IMR-90 (cell line): Measurements from ENCODE around the gene SHISA6. TPM values are rescaled to one million over a fixed set of nuclear protein-coding genes. Genes with fewer than 3 reads are reported as not detected.

Experiments used
- ATAC-seq: fragments of 200-7000 bp; cut with Tn5 transposase; 2 replicates; pipeline ENCODE4 v1.9.1; 2020; ENCODE audit warnings: low read depth, mild to moderate bottlenecking, moderate library complexity
- BruUV-seq: library from RNA; stranded (reverse); fragments of 400-500 nt; replicated peaks from 2 replicates; lab custom pipeline; 2021; lab: Mats Ljungman, UMichigan
- CTCF ChIA-PET: fragments of 300-600 bp; formaldehyde crosslinking; extraction: SDS; loops from one replicate; lab custom pipeline; 2021; ENCODE audit warnings: antibody characterized with exemption; lab: Yijun Ruan, JAX
- POLR2A ChIA-PET: fragments of 300-600 bp; sonication (Branson Sonifier 250); formaldehyde crosslinking; loops from one replicate; lab custom pipeline; 2022; ENCODE audit warnings: antibody characterized with exemption; ENCODE audit not compliant: unreplicated experiment; lab: Charles Lee
- DNase-seq: peaks from one replicate; pipeline ENCODE4 v3.0.0; 2013
- H2AFZ ChIP-seq: replicated peaks from 2 replicates; pipeline ENCODE3; 2013; ENCODE audit warnings: low read length, mild to moderate bottlenecking; ENCODE audit not compliant: poor library complexity
- H2AK5ac ChIP-seq: 2 replicates; pipeline ENCODE4 v1.6.1; 2013; ENCODE audit warnings: low read depth, low read length, inconsistent platforms
- H2AK9ac ChIP-seq: replicated peaks from 2 replicates; pipeline ENCODE3; 2013; ENCODE audit warnings: mild to moderate bottlenecking, low read depth, low read length, moderate library complexity; ENCODE audit not compliant: poor library complexity
- H2BK120ac ChIP-seq: 2 replicates; pipeline ENCODE4 v1.6.1; 2013; ENCODE audit warnings: low read depth, low read length, inconsistent platforms
- H2BK15ac ChIP-seq: 3 replicates; pipeline ENCODE4 v1.6.1; 2013; ENCODE audit warnings: low read depth, low read length, inconsistent platforms
- H2BK20ac ChIP-seq: 2 replicates; pipeline ENCODE4 v1.6.1; 2013; ENCODE audit warnings: low read depth, mild to moderate bottlenecking, inconsistent platforms, low read length, moderate library complexity
- H2BK5ac ChIP-seq: 2 replicates; pipeline ENCODE4 v1.6.1; 2013; ENCODE audit warnings: mild to moderate bottlenecking, low read depth, low read length, inconsistent platforms; ENCODE audit not compliant: poor library complexity, severe bottlenecking
- H3K14ac ChIP-seq: replicated peaks from 2 replicates; pipeline ENCODE4 v1.6.1; 2013; ENCODE audit warnings: low read depth, low read length, inconsistent platforms
- H3K18ac ChIP-seq: 2 replicates; pipeline ENCODE4 v1.6.1; 2013; ENCODE audit warnings: low read depth, low read length, control low read depth
- H3K23ac ChIP-seq: 2 replicates; pipeline ENCODE4 v1.6.1; 2013; ENCODE audit warnings: low read depth, low read length, inconsistent platforms
- H3K27ac ChIP-seq: 2 replicates; pipeline ENCODE4 v1.5.1; 2013; ENCODE audit warnings: mild to moderate bottlenecking, control low read depth, low read length; ENCODE audit not compliant: insufficient read depth
- H3K27me3 ChIP-seq: 2 replicates; pipeline ENCODE4 v1.6.1; 2013; ENCODE audit warnings: low read length; ENCODE audit not compliant: control insufficient read depth, insufficient read depth
- H3K36me3 ChIP-seq: 2 replicates; pipeline ENCODE4 v1.6.1; 2013; ENCODE audit warnings: low read length, mixed read lengths; ENCODE audit not compliant: control insufficient read depth, insufficient read depth
- H3K4ac ChIP-seq: 2 replicates; pipeline ENCODE4 v1.6.1; 2013; ENCODE audit warnings: low read depth, low read length, inconsistent platforms
- H3K4me1 ChIP-seq: 2 replicates; pipeline ENCODE4 v1.6.1; 2013; ENCODE audit warnings: low read length, mixed read lengths; ENCODE audit not compliant: control insufficient read depth, insufficient read depth
- H3K4me2 ChIP-seq: 2 replicates; pipeline ENCODE4 v1.6.1; 2013; ENCODE audit warnings: low read depth, mild to moderate bottlenecking, control low read depth, low read length, moderate library complexity
- H3K4me3 ChIP-seq: 2 replicates; pipeline ENCODE4 v1.5.1; 2013; ENCODE audit warnings: low read depth, mild to moderate bottlenecking, control low read depth, low read length, moderate library complexity; ENCODE audit not compliant: insufficient read depth
- H3K56ac ChIP-seq: 2 replicates; pipeline ENCODE4 v1.6.1; 2013; ENCODE audit warnings: low read length, inconsistent platforms; ENCODE audit not compliant: insufficient read depth; ENCODE audit errors: extremely low read depth
- H3K79me1 ChIP-seq, 2 experiments: 2 replicates each; pipeline ENCODE4 v1.6.1; 2013; ENCODE audit warnings: low read length in 2 of 2, inconsistent platforms in 1 of 2, low read depth in 1 of 2
- H3K9ac ChIP-seq: 2 replicates; pipeline ENCODE4 v1.6.1; 2013; ENCODE audit warnings: low read depth, low read length, control low read depth
- H3K9me1 ChIP-seq: 2 replicates; pipeline ENCODE4 v1.6.1; 2013; ENCODE audit warnings: low read length, inconsistent platforms; ENCODE audit not compliant: insufficient read depth
- H3K9me3 ChIP-seq: 2 replicates; pipeline ENCODE4 v1.6.1; 2013; ENCODE audit warnings: low read length; ENCODE audit not compliant: control insufficient read depth, insufficient read depth
- H4K20me1 ChIP-seq: 2 replicates; pipeline ENCODE4 v1.6.1; 2013; ENCODE audit warnings: low read length, inconsistent platforms; ENCODE audit not compliant: insufficient read depth
- H4K5ac ChIP-seq: 2 replicates; pipeline ENCODE4 v1.6.1; 2013; ENCODE audit warnings: mild to moderate bottlenecking, low read depth, low read length, control low read depth
- H4K8ac ChIP-seq, 2 experiments: 2 replicates each; pipeline ENCODE4 v1.6.1; 2013; ENCODE audit warnings: low read depth in 2 of 2, low read length in 2 of 2, control low read depth in 1 of 2, inconsistent platforms in 1 of 2
- H4K91ac ChIP-seq: 2 replicates; pipeline ENCODE4 v1.6.1; 2013; ENCODE audit warnings: low read depth, low read length, inconsistent platforms; ENCODE audit not compliant: insufficient read depth
- CEBPB ChIP-seq: IDR thresholded peaks from 2 replicates; pipeline ENCODE4 v1.6.1; 2012; ENCODE audit warnings: low read depth, low read length, improper control_type of control experiment
- CHD1 ChIP-seq: IDR thresholded peaks from 2 replicates; pipeline ENCODE4 v1.6.1; 2012; ENCODE audit warnings: low read depth, low read length, improper control_type of control experiment
- FOS ChIP-seq: fragments of 150-350 bp; IDR thresholded peaks from 2 replicates; pipeline ENCODE4 v1.6.1; 2016; ENCODE audit warnings: low read depth, low read length
- MAZ ChIP-seq: IDR thresholded peaks from 2 replicates; pipeline ENCODE4 v1.6.1; 2012; ENCODE audit warnings: low read depth, mild to moderate bottlenecking, low read length, improper control_type of control experiment, moderate library complexity, borderline replicate concordance
- MXI1 ChIP-seq: IDR thresholded peaks from 2 replicates; pipeline ENCODE4 v1.6.1; 2012; ENCODE audit warnings: low read depth, mild to moderate bottlenecking, low read length, moderate library complexity, borderline replicate concordance
- POLR2A ChIP-seq: IDR thresholded peaks from 2 replicates; pipeline ENCODE4 v1.6.1; 2012; ENCODE audit warnings: mild to moderate bottlenecking, low read depth, low read length
- RAD21 ChIP-seq: IDR thresholded peaks from 2 replicates; pipeline ENCODE4 v1.6.1; 2012; ENCODE audit warnings: low read length, improper control_type of control experiment
- RCOR1 ChIP-seq: IDR thresholded peaks from 2 replicates; pipeline ENCODE4 v1.6.1; 2012; ENCODE audit warnings: mild to moderate bottlenecking, low read length, improper control_type of control experiment; ENCODE audit not compliant: insufficient replicate concordance
- RFX5 ChIP-seq: IDR thresholded peaks from 2 replicates; pipeline ENCODE4 v1.8.0; 2012; ENCODE audit warnings: low read depth, mild to moderate bottlenecking, low read length, moderate library complexity
- WGBS, 2 experiments: methylation state at CpG; one replicate each; pipeline versions ENCODE4 v1.1.5 to v1.1.7; 2013; ENCODE audit warnings: missing lambda C conversion rate in 2 of 2; ENCODE audit not compliant: insufficient read length in 1 of 2; ENCODE audit errors: extremely low coverage in 2 of 2; 5-methylcytosine and 5-hydroxymethylcytosine counted together
- dilution Hi-C: fragments of 300-500 bp; cut with HindIII; formaldehyde crosslinking; loops from one replicate; pipeline ENCODE4 v1.14.3; 2018; ENCODE audit warnings: low sequenced_read_pairs; ENCODE audit not compliant: unreplicated experiment
- in situ Hi-C: fragments of 300-500 bp; cut with MboI; formaldehyde crosslinking; loops from 3 replicates; pipeline ENCODE4 v1.14.3; 2019; ENCODE audit warnings: low sequenced_read_pairs, inconsistent platforms, mixed read lengths
- intact Hi-C: fragments of 100-400 bp; cut with micrococcal nuclease; formaldehyde crosslinking; loops from 2 replicates; pipeline ENCODE4 v1.10.0; 2022
- polyA plus RNA-seq, 3 experiments: library from polyadenylated mRNA; depleted of rRNA; stranded (reverse); fragments of >200 nt; gene quantifications; 2 replicates each; pipeline ENCODE4 v1.2.3, GENCODE V29; 2012; ENCODE audit warnings: low replicate concordance in 1 of 3
- total RNA-seq: library from RNA; depleted of rRNA; stranded (reverse); fragments of >200 nt; gene quantifications from 2 replicates; pipeline ENCODE4 v1.2.3, GENCODE V29; 2012
- TF ChIP-seq, protein P1 (sequence below): fragments of 150-350 bp; IDR thresholded peaks from 2 replicates; pipeline ENCODE4 v1.6.1; 2016; ENCODE audit warnings: low read depth, mild to moderate bottlenecking, low read length, moderate library complexity, borderline replicate concordance
- TF ChIP-seq, protein P2 (sequence below): conservative IDR thresholded peaks from 2 replicates; pipeline ENCODE4 v1.5.1; 2012; ENCODE audit warnings: mild to moderate bottlenecking, low read depth, low read length, improper control_type of control experiment
- TF ChIP-seq, protein P3 (sequence below): fragments of 150-350 bp; IDR thresholded peaks from 2 replicates; pipeline ENCODE4 v1.6.1; 2017; ENCODE audit warnings: mild to moderate bottlenecking, antibody characterized with exemption, low read length, low read depth

Gene SHISA6
- total and polyA plus RNA-seq, 2 of the 4 experiments (the other 2 are of a cell fraction): not detected

DNA sequence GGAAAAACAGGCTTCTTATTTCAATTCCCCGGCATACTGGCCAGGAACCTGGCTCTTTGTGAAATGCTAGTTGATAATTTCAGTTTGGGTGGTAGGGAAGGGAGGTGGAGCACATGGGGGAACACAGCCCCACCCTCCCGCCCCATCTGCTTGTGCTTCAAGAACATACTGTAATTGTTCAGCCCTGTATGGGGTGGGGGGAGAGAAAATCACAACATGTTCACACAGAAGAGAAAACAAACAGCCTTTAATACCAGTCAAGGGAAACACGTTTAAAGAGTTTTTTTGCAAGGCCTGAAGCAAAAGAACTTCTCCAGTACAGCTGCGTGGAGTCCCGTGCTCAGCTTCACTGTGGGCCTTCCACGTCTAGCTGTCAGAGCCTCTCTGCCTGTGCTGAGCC is 59.7 kb downstream of the SHISA6 start:
- H3K79me1 ChIP-seq: no peaks in the 10 kb centered on the region
- dilution Hi-C loops (no loop called here), in situ Hi-C loops (no loop called here), intact Hi-C loops (no loop called here)
- no peak overlapping the region for H2BK15ac ChIP-seq
- no peak overlapping the region for H3K18ac ChIP-seq
- no peak overlapping the region for H2BK120ac ChIP-seq
- no peak overlapping the region for H2AK9ac ChIP-seq
- no peak overlapping the region for H3K56ac ChIP-seq
- no peak overlapping the region for H3K14ac ChIP-seq
- no peak overlapping the region for H2BK5ac ChIP-seq
- H3K4me2 ChIP-seq: no peak overlapping the region
- no peak overlapping the region for H3K23ac ChIP-seq
- no peak overlapping the region for H2AK5ac ChIP-seq
- no peak overlapping the region for H2BK20ac ChIP-seq
- CTCF ChIA-PET: no interaction called here
- no peak for ATAC-seq
- no peaks in the 10 kb centered on the region for H3K27me3 ChIP-seq
- POLR2A ChIA-PET: no interaction called here
- H3K27ac ChIP-seq: no peak overlapping the region
- no peak overlapping the region for H3K4ac ChIP-seq
- no TSS peak for BruUV-seq
- no peaks in the 10 kb centered on the region for H3K36me3 ChIP-seq
- no peak for DNase-seq
- H2AFZ ChIP-seq: no peak overlapping the region
- no peak overlapping the region for H4K91ac ChIP-seq
- no peak overlapping the region for H3K9ac ChIP-seq
- no peaks in the 10 kb centered on the region for H4K20me1 ChIP-seq
- H3K4me3 ChIP-seq: no peak overlapping the region
- no peak overlapping the region for H4K8ac ChIP-seq
- no peak overlapping the region for H4K5ac ChIP-seq
- TF ChIP-seq MAZ (no peak), POLR2A (no peak), RCOR1 (no peak), FOS (no peak), CEBPB (no peak), MXI1 (no peak), RFX5 (no peak), RAD21 (no peak), CHD1 (no peak)
- TF ChIP-seq, protein P1, sequence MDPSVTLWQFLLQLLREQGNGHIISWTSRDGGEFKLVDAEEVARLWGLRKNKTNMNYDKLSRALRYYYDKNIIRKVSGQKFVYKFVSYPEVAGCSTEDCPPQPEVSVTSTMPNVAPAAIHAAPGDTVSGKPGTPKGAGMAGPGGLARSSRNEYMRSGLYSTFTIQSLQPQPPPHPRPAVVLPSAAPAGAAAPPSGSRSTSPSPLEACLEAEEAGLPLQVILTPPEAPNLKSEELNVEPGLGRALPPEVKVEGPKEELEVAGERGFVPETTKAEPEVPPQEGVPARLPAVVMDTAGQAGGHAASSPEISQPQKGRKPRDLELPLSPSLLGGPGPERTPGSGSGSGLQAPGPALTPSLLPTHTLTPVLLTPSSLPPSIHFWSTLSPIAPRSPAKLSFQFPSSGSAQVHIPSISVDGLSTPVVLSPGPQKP: no peak
- TF ChIP-seq, protein P2, sequence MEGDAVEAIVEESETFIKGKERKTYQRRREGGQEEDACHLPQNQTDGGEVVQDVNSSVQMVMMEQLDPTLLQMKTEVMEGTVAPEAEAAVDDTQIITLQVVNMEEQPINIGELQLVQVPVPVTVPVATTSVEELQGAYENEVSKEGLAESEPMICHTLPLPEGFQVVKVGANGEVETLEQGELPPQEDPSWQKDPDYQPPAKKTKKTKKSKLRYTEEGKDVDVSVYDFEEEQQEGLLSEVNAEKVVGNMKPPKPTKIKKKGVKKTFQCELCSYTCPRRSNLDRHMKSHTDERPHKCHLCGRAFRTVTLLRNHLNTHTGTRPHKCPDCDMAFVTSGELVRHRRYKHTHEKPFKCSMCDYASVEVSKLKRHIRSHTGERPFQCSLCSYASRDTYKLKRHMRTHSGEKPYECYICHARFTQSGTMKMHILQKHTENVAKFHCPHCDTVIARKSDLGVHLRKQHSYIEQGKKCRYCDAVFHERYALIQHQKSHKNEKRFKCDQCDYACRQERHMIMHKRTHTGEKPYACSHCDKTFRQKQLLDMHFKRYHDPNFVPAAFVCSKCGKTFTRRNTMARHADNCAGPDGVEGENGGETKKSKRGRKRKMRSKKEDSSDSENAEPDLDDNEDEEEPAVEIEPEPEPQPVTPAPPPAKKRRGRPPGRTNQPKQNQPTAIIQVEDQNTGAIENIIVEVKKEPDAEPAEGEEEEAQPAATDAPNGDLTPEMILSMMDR: no peak
- TF ChIP-seq, protein P3, sequence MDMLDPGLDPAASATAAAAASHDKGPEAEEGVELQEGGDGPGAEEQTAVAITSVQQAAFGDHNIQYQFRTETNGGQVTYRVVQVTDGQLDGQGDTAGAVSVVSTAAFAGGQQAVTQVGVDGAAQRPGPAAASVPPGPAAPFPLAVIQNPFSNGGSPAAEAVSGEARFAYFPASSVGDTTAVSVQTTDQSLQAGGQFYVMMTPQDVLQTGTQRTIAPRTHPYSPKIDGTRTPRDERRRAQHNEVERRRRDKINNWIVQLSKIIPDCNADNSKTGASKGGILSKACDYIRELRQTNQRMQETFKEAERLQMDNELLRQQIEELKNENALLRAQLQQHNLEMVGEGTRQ: no peak
- H3K9me3 ChIP-seq: peaks cover 50% of the 10 kb centered on the region
- no peaks in the 10 kb centered on the region for H3K4me1 ChIP-seq
- no CpG with 5 or more reads among the region's 6 CpGs for WGBS, 2 experiments
- H3K9me1 ChIP-seq: no peaks in the 10 kb centered on the region
